ENCODE results near the gene ACACA.

Gene ACACA

DNA sequence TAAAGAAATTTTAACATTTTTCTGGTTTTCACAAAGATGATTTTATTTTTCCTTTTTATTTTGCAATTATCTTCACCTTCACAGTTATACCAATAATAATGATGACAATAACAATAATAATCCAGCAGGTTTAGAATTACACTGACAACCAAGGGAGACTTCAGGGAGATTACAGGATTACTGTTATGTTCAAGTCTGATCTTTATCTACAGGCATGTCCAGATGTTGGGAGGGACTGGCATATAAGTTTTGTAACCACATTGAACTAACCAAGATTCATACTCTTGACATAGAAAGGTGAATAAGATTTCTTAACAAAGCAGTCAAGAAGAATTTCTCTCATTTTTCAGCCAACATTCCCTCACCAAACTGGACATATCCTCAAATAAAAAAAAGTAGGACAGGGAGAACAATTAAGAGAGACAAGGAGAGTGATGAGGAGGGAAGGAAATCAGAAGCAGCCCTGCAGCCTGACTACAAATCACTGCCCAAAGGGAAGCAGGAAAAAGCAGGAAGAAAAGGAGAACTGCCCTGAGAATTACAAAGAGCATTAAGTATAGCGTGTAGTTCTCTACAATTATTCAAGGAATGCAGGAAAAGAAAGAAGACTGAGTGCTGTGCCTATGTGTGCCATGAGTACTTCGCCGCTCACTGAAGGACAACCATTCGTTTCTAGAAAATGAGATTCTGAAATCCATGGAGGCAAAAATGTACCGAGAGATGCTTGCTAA lies 186.6 kb downstream of the ACACA start (continued):
- TF ChIP-seq, protein P1, sequence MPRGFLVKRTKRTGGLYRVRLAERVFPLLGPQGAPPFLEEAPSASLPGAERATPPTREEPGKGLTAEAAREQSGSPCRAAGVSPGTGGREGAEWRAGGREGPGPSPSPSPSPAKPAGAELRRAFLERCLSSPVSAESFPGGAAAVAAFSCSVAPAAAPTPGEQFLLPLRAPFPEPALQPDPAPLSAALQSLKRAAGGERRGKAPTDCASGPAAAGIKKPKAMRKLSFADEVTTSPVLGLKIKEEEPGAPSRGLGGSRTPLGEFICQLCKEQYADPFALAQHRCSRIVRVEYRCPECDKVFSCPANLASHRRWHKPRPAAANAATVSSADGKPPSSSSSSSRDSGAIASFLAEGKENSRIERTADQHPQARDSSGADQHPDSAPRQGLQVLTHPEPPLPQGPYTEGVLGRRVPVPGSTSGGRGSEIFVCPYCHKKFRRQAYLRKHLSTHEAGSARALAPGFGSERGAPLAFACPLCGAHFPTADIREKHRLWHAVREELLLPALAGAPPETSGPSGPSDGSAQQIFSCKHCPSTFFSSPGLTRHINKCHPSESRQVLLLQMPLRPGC (tag by site-specific recombination; IDR thresholded peaks at IDR 0.05), result no peak
- TF ChIP-seq ZNF704 (tag by site-specific recombination; IDR thresholded peaks at IDR 0.05) (no peak), ZNF148 (tag by site-specific recombination; IDR thresholded peaks at IDR 0.05; ENCODE audit: borderline replicate concordance) (no peak), GLIS2 (tag by site-specific recombination; IDR thresholded peaks at IDR 0.05) (no peak), TSHZ1 (tag by site-specific recombination; IDR thresholded peaks at IDR 0.05; ENCODE audit: borderline replicate concordance) (no peak), GLI4 (tag by site-specific recombination; IDR thresholded peaks at IDR 0.05) (no peak), ZBTB20 (tag by site-specific recombination; IDR thresholded peaks at IDR 0.05) (no peak), ZNF23 (tag by site-specific recombination; IDR thresholded peaks at IDR 0.05; ENCODE audit: borderline replicate concordance) (no peak), ZXDB (tag by site-specific recombination; IDR thresholded peaks at IDR 0.05) (no peak)
- TF ChIP-seq, protein P2, sequence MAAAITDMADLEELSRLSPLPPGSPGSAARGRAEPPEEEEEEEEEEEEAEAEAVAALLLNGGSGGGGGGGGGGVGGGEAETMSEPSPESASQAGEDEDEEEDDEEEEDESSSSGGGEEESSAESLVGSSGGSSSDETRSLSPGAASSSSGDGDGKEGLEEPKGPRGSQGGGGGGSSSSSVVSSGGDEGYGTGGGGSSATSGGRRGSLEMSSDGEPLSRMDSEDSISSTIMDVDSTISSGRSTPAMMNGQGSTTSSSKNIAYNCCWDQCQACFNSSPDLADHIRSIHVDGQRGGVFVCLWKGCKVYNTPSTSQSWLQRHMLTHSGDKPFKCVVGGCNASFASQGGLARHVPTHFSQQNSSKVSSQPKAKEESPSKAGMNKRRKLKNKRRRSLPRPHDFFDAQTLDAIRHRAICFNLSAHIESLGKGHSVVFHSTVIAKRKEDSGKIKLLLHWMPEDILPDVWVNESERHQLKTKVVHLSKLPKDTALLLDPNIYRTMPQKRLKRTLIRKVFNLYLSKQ (tag by site-specific recombination; IDR thresholded peaks at IDR 0.05; ENCODE audit: borderline replicate concordance), result no peak

DNA sequence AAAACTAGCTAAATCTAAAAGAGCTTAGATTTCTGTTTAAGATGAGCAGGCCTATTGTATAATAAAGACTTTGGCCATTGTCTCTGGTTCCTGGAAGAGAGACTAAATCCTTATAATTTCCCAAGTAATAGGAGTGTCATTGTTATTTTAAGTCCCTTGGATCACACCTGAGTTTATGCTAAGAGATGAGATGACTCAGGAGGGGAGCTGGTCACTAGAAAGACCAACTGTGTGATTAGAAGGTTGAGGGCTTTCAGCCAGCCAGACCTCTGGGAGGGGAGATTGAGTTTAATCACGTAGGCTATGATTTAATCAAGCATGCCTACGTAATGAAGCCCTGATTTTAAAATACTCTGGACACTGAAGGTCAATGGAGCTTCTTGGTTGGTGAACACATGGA lies 187.8 kb downstream of the ACACA start:
- CTCF ChIA-PET, result interaction anchor here (0.9 to 1.4 kb wide), 7 partner anchors 9 to 615 kb away, joined by 3 to 4 read pairs (median 3); no protein-coding TSS in a partner anchor
- Histone ChIP-seq H3K27ac (ENCODE audit: extremely low read depth, low read depth, low read length) (no peak overlapping the region), H3K9me3 (ENCODE audit: control insufficient read depth, insufficient read depth, low read depth, low read length) (no peaks in the 10 kb centered on the region), H3K4me3 (ENCODE audit: low read depth, low read length) (no peak overlapping the region), H3K4me1 (ENCODE audit: control insufficient read depth, insufficient read depth, low read length) (no peaks in the 10 kb centered on the region), H3K36me3 (ENCODE audit: control insufficient read depth in 2 of 2, insufficient read depth in 1 of 2, low read length in 2 of 2) (peaks cover 20 to 44% of the 10 kb centered on the region in 2 experiments)
- POLR2A ChIA-PET, result interaction anchor here (0.6 kb wide), 1 partner anchor 68 kb away, joined by 3 read pairs; no protein-coding TSS in a partner anchor
- TF ChIP-seq ZNF488 (tag by site-specific recombination; IDR thresholded peaks at IDR 0.05) (no peak), GLIS1 (tag by site-specific recombination; IDR thresholded peaks at IDR 0.05) (no peak), ZFHX2 (tag by site-specific recombination; conservative IDR thresholded peaks at IDR 0.05) (no peak), ZNF670 (tag by site-specific recombination; IDR thresholded peaks at IDR 0.05; ENCODE audit: low read depth) (no peak), ZNF174 (tag by site-specific recombination; IDR thresholded peaks at IDR 0.05) (no peak), ZNF645 (tag by site-specific recombination; IDR thresholded peaks at IDR 0.05) (no peak)
- TF ChIP-seq, protein P3, sequence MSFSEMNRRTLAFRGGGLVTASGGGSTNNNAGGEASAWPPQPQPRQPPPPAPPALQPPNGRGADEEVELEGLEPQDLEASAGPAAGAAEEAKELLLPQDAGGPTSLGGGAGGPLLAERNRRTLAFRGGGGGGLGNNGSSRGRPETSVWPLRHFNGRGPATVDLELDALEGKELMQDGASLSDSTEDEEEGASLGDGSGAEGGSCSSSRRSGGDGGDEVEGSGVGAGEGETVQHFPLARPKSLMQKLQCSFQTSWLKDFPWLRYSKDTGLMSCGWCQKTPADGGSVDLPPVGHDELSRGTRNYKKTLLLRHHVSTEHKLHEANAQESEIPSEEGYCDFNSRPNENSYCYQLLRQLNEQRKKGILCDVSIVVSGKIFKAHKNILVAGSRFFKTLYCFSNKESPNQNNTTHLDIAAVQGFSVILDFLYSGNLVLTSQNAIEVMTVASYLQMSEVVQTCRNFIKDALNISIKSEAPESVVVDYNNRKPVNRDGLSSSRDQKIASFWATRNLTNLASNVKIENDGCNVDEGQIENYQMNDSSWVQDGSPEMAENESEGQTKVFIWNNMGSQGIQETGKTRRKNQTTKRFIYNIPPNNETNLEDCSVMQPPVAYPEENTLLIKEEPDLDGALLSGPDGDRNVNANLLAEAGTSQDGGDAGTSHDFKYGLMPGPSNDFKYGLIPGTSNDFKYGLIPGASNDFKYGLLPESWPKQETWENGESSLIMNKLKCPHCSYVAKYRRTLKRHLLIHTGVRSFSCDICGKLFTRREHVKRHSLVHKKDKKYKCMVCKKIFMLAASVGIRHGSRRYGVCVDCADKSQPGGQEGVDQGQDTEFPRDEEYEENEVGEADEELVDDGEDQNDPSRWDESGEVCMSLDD (tag by site-specific recombination; IDR thresholded peaks at IDR 0.05), result no peak

All from HEK293 (cell line).